GM18873 (cell line): ENCODE measurements around the gene KCNJ6.
"Not testable (repeated sequence)": the region's sequence is repeated elsewhere in the genome, so short reads cannot be mapped to it uniquely, and the experiment has no call there.

Experiments
- ATAC-seq: cut with Tn5 transposase; IDR thresholded peaks from one replicate; pipeline ENCODE4 v1.9.1; 2021; ENCODE audit warnings: mild to moderate bottlenecking, moderate library complexity, moderate number of reproducible peaks; ENCODE audit not compliant: unreplicated experiment, low FRiP score

KCNJ6 gene

DNA sequence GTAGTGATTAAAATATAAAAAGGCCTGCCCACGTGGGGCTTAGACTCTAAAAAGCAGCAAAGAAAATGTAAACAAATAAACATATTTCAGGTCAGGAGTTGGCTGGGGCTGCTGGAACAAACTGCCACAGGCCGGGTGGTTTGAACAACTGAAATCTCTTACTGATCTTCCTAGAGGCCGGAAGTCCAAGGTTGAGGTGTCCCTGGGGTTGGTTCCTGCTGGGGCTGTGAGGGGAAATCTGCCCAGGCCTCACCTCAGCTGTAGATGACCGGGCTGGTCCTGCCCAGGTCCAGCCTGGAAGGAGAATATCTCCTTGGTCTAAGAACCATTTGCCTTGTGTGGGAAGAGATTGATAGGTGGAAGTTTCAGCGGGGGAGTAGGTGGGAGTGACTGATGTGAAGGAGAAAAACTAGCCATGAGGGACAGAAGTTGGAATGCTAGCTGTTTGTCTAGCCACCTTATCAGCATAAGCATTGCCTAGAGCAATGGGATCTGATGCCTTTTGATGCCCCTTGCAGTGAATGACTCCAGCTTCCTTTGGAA is 328.6 kb downstream of the KCNJ6 start:
- ATAC-seq, result no peak

DNA sequence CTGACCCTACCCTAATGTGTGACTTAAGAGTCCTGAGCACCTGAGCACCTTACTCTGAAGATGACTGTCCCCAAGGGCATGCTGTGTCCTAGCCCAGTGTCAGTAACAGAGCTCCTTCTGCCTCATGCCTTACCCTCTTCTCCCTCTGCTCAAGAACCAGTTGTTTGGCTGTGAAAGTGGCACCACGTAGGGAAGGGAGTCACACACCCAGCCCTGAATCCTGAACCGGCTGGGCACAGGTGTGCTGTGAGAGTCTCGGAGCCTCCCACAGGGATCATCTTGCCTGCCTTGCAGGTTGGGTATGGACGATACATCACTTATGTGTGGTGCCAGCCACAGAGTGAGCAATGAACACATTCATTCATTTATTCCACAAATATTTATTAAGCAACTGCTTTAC is 329.1 kb downstream of the KCNJ6 start:
- no peak for ATAC-seq

DNA sequence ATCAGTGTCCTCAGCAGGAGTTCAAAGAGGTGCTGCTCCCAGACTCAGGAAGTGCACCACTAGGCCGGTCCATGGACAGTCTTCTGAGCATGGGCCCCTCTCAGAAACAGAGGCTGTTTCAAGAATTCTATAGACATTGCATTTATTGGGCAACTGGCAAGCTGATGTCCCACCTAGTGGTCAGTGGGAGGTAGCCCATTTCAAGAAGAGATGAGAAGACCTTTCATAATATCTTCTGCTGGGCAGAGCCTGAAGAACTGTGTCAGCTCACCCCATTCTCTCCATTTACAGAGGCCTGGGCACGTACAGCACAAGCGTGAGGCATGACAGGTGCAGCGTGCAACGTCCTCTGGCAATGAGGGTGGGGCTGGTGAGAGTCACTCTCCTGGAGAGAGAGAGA is 333.7 kb downstream of the KCNJ6 start:
- ATAC-seq, result no peak

DNA sequence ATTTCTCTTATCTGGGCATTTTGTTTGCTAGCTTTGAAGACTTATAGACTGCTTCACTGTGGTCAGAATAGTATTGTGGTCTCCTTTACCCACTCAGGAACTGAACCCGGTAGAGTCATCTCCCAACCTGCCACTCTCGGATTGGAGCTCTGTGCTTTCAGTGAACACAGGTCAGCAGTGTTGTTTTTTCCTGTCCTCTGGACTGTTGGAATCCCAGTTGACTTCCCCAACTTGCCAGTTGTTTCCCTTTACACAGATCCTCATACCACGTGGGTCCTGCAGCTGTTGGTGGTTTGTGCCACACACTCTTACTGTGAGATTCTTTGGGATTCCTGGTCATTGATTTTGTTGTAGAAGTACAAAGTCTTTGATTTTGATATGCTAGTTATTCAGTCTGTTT is 335.6 kb downstream of the KCNJ6 start:
- no peak for ATAC-seq

DNA sequence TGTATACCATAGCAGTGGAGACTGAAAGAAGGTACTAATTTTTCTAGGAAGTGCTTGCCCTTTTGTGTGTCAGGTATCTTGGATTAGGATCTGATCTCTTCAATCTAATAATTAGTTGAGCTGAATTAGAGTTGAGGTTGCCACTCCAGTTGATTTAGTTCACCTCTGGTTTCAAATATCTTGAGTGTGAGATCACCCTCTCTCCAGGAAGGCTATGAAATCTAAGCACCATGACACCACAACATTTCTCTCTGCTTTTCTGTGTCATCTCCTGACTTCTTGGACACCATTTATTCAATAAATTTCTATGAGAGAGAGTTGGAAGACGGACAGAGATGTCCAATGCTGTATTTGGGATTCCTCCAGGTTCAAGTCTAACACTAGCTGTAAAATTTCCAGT is 336.9 kb downstream of the KCNJ6 start:
- ATAC-seq, result no peak

DNA sequence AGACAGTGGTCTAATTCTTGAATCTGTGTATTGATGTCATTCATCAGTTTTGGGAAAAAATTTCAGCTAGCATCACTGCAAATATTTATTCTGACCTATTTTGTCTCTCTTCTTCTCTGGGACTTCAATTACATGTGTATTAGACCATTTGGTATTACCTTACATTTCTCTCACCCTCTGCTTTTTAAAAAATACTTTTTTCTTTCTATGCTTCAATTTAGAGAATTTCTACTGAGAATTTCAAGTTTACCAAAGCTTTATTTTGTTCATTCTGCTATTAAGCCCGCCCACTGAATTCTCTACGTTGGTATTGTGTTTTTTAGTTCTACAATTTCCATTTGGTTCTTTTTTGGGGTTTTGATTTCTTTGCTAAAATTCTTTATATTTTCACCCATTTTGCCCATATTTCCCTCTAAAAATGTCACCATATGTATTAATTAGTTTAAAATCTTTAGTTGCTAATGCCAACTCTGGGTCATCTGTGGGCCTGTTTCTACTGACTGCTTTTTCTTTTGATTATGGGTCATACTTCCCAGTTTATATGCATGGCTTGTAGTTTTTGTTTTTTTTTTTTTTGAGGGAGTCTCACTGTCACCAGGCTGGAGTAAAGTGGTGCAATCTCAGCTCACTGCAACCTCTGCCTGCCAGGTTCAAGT is 337.7 kb downstream of the KCNJ6 start:
- no peak for ATAC-seq

DNA sequence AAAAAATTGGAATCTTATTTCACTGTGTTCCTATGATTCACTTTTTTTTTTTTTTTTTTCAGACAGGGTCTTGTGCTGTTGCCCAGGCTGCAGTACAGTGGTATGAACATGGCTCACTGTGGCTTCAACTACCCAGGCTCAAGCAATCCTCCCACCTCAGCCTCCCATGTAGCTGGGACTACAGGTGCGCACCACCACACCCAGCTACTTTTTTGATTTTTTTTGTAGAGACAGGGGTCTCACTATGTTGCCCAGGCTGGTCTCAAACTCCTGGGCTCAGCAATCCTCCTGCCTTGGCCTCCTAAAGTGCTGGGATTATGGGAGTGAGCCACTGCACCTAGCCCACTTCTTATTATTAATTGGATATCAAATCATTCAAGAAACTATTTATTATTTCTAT is 339.3 kb downstream of the KCNJ6 start:
- ATAC-seq, result not testable (repeated sequence)

DNA sequence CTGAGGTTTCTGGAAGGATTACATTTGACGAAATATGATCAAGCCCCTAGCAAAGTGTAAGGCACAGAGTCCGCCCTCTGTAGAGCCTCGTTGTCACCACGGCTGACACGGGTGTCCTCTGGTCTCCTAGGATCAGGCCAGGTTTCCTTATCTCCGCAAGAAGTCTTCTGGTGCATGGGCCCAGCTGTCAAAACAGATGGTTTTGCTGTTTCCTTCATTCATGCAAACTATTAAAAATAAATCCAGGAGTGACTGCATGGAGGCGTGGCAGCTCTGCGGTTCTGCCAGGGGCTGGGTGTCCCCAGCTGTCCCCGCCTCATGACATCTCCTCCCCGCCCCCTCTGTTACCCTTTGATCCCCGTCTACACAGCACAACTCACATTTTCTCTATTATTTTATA is 340.7 kb downstream of the KCNJ6 start:
- no peak for ATAC-seq

DNA sequence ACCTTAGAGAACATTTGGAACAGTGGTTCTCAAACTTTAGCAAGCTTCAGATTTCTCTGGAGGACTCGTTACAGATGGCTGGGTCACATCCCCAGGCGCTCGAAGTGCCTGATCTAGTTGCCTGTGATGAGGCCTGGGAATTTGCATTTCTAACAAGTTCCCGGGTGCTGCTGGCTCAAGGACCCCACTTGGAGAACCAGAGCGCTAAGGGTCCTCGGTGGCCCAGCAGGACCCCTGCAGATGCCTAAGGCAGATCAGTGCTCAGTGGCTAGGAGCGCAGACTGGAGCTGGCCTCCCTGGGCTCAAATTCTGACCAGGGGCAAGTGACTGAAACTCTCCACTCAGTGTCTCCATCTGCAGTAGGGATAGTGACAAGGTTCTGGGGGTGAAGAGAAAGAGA is 341.5 kb downstream of the KCNJ6 start:
- ATAC-seq, result no peak

DNA sequence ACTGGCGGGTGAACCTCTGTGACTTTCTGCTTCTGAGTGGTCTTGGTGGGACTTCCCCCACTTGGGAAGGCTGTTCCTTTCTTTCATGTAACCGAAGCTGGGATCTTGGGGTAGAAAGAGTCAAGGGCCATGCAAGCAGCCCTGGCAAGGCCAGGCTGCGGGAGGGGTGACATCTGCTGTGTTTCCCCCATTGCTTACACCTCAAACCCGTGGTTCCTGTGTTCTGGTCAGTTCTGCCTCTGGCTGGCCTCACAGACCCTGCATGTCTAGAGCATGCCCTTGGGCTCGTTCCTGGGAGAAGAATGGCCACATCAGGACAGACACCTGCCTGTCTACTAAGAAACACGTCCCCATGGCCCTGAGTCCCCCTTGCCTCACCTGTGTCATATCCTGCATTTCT is 341.9 kb downstream of the KCNJ6 start:
- no peak for ATAC-seq

DNA sequence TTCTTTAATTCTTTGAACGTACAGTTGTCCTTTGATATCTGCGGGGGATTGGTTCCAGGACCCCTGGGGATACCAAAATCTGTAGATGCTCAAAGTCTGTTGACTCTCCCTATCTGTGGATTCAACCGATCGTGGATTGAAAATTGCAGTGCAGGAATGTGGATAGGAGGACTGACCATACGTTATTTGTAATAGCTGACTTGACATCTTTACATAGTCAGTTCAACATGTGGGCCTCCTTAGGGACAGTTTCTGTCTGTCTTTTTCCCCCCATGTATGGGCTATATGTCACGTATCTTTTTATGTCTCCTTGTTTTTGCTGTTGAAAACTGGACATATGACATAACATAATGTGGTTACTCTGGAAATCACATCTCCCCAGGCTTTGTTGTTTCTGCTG is 344.8 kb downstream of the KCNJ6 start:
- no peak for ATAC-seq

DNA sequence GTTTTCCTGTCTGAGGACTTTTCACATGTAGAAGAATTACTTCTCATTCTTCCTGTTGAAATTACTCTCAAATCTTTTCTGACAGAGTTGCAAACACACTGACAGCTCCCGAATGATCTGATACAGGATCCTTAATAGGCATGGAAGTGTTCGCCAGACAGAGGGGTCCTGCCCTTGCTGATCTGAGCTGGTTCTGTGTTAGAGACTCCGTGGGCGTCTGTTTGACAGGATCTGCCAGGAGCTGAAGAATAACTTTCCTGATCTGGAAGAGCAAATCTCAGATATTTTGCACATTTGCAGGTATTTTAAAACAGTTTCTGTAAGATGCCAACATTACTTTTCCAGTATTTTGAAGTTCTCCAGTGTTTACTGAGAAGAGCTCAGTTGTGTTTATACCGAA is 347.3 kb downstream of the KCNJ6 start:
- no peak for ATAC-seq

DNA sequence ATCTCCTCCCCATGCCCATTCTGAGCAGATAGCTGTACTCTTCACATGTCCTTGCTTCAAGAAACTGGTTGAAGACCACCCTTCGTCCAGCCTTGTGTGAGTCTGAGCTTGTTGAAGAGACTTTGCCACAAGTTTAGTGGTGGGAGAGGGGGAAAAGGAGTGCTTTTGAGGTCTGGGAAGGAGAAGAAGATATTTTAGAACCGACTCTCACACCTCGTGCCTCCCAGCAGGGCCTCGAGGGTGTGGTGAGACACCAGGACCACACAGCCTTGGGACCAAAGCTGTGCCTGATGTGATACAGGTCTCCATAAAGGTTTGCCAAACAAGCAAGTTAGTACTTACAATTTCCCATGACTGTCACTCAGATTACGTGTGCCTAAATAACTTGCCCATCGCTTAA is 347.8 kb downstream of the KCNJ6 start:
- ATAC-seq, result no peak

DNA sequence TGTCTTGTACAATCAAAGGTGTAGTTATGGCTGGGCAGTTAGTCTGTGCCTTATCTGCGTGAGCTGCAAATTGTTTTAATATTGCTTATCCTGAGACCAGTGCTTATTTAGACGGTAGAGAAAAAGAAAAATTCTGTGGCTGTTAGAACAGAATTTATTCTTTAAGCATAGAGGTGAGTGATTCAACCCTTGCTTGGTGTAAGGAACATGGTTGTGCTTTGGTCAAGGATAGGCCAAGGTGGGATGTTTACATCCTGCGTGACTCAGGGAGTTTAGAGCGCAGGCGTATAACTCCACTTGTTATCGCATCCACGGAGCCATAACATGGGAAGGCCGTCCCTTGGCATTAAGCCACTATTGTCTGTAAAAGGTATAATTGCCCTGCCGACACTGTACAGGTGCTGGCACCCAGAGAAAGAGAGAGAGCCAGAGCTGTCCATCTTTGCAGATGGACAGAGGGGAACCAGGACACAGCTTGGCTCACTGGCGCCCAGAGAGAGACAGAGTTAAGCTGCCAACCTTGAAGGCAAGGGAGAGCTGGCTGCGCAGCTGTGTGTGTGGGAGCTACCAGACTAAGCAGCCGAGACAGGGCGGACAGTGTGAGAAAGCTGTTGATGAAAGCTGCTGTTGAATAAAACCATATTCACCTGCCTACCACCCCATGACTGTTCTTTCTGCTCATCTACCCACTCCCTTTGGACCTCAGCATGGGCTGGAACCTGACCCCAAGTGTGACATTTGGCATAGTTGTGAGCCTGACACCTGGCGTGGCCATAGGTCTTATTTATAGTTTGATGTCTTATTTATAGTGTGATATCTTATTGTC is 349.3 kb downstream of the KCNJ6 start:
- ATAC-seq, result no peak

DNA sequence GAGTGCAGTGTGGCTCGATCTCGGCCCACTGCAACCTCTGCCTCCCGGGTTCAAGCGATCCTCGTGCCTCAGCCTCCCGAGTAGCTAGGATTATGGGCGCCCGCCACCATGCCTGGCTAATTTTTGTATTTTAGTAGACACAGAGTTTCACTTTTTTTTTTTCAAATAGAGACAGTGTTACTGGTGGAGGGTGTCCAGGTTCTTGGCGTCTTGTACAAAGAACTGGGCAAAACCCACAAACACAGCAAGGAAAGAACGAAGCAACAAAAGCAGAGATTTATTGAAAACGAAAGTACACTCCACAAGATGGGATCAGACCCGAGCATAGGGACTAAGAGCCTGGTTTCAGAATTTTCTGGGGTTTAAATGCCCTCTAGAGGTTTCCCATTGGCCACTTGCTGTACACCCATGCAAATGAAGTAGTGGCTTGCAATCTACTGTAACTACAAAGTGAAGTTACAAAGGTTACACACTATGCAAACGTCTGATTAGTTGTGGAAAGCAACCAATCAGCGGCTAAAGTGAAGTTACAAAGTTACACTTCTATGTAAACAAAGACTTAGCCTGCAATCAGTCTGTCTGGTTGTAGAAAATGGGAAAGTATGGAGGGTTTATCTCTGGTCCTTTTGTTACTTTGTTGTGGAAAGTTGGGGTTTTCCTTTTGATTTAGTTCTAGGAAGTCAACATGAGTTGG is 350.6 kb downstream of the KCNJ6 start:
- no peak for ATAC-seq

DNA sequence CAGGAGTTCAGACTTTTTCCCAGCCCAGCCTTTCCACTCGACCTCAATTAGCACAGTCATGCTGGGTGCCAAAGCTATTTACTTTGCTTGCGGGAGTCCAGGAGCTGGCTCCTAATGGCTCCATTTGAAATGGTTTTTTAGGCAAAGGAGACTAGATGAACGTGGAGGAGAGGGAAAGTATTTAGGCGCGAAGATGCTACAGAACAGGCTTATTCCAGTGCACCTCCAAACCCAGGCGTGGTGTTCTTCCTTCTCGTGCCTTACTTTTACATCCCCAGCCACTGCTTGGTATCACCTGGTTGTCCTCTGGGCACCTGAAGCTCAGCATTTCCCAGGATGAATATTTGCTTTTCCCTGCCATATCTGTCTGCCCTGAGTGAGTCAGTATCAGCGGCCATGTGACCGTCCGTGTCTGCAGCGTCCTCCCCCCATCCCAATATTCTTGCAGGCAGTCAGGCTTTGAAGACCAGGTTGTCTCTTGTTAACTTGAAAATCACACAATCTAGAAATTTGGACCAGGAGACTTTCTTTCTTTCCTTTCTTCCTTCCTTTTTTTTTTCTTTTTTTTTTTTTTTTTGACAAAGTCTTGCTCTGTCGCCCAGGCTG is 351.2 kb downstream of the KCNJ6 start:
- ATAC-seq, result no peak

DNA sequence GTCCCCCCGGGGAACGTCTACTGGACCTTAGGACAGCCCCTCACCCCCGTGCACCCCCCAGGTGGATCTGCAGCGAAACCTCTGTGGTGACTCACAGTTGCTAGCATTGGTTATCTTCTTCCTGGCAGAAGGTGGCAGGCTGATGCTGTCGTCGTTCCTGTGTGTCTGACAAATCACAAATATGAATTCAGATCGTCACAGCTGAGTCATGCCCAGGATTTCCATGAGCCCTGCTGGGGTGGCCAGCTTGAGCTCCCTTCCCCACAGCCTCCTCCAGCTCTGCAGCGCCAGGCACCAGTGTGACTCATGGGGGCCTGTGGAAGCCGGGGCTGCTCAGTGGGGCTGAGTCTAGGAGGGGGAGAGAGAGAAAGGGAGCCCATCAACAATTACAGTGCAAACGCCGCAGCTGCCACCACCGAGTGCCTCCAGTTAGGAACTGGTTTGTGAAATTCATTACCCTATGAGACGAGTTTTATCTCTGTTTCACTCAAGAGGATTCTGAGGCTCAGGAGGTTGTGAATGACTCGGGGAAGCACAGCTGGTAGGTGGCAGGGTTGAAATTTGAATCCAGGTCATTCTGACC is 351.8 kb downstream of the KCNJ6 start:
- peak; percentile 28 for ATAC-seq

DNA sequence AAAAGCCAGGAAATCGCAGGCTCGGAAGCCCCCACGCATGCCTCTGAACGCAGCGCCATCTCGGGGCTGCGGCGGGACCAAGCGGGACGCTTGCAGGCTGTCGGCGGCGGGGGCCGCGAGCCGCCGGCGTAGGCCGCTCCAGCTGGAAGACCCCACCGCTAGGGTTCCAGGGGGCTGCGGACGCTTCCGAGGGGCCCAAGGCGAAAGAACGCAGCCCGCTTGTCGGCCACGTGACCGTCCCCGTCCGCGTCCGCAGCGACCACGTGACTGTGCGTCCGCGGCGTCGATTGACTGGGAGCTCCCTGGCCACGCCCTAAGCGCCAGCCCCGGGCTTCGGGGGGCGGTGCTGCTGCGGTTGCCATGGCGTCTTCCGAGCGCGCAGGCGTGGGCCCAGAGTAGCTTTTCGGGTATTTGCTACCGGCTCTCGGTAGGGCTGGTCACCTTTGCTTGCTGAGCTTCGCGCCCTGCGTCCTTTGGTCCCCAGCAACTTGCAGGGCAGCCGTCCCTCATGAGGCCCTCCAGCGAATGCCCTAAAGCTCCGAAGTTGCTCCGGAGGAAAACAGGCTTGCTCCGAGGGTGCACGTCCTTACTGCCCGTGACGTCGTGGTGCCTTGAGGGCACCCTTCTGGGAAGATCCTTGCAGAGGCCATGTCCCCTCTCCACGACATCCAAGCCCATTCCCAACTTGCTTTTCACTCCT is 352.5 kb downstream of the KCNJ6 start:
- ATAC-seq, result peak; percentile 81

DNA sequence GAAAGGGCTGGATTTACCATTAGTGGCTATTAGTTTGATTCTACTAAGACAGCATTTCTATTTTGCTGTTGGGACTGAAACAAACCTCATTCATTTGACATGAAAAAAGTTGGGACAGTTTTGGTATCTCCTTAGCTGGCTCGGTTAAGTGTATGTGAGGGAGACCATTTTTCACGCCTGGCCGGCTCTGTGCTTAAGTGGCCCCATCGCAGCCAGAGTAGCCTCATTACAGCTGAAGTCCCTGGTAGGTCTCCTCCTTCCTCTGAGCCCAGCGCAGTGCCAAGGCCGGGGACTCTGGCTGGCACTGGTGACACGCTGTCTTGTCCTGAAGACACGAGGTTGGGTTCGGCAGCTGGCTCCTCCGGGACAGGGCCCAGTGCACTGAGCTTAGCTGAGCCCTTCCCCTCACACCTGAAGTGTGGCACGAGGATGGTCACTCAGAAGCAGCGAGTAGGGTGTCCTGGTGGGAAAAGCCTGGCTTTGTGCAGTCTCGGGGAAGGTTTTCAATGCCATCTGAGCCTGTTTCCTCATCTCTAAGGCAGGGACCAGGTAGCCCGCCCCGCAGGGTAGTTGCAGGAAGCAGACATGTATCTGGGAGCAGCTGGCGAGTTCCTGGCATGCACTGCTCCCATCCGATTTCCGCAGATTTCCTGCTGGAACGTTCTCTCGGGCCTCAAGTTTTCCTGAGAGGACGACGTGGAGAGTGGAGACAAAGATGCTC is 353.2 kb downstream of the KCNJ6 start:
- ATAC-seq, result no peak
